ENCODE data around the gene SPATA32. TPM values are rescaled to one million over a fixed set of nuclear protein-coding genes. Genes with fewer than 3 reads are reported as not detected.

Gene SPATA32
- total RNA-seq, 4 donors from 2014 or later, result not detected

DNA sequence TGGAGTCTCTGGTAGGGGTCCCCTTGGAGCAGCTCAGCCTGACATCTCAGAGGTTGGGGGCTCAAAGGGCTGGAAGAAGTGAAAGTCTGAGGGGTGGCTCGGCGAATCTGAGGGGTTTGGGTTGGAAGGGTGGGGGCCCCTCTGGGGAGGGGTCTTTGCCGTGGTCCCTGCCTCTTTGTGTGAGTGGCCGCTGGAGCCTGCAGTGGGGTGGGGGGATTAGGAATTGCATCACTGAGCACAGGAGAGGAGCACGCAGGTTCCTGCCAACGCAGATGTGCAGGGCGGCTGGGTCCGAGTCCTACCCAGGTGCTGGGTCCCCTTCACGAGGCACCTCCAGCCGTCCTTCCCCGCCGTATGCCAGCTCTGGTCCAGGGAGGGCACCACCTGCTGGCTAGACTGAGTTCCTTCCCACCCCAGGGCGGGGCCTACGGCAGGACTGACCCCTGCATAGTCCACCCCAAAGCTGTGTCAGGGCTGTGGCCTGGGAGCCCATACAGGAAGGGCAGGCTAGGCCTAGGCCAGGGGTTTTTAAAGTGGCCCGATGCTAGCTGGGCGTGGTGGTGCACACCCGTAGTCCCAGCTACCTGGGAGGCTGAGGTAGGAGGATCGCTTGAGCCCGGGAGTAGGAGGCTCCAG, 30.3 kb downstream of the SPATA32 start:
- WGBS, 2 donors, result 54 to 59% methylated on average over 14 to 18 of the region's 19 CpGs
- no peak for TF ChIP-seq POLR2A (IDR thresholded peaks at IDR 0.05)
- TF ChIP-seq, protein P1, sequence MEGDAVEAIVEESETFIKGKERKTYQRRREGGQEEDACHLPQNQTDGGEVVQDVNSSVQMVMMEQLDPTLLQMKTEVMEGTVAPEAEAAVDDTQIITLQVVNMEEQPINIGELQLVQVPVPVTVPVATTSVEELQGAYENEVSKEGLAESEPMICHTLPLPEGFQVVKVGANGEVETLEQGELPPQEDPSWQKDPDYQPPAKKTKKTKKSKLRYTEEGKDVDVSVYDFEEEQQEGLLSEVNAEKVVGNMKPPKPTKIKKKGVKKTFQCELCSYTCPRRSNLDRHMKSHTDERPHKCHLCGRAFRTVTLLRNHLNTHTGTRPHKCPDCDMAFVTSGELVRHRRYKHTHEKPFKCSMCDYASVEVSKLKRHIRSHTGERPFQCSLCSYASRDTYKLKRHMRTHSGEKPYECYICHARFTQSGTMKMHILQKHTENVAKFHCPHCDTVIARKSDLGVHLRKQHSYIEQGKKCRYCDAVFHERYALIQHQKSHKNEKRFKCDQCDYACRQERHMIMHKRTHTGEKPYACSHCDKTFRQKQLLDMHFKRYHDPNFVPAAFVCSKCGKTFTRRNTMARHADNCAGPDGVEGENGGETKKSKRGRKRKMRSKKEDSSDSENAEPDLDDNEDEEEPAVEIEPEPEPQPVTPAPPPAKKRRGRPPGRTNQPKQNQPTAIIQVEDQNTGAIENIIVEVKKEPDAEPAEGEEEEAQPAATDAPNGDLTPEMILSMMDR (IDR thresholded peaks at IDR 0.05), result peak in 4 of 6 experiments; percentile 15 to 46 (median 20)
- no peaks in the 10 kb centered on the region for H3K36me3 ChIP-seq
- peak; percentile 37 to 44 for DNase-seq
- no peaks in the 10 kb centered on the region for H3K9me3 ChIP-seq
- peaks cover 0 to 18% of the 10 kb centered on the region in 2 donors for H3K4me1 ChIP-seq
- H3K27me3 ChIP-seq, result no peaks in the 10 kb centered on the region
- no peak overlapping the region for H3K27ac ChIP-seq
- no peak overlapping the region for H3K4me3 ChIP-seq (replicated peaks in 1 of 3)
- intact Hi-C loops (cut with DNase I), result no loop called here

DNA sequence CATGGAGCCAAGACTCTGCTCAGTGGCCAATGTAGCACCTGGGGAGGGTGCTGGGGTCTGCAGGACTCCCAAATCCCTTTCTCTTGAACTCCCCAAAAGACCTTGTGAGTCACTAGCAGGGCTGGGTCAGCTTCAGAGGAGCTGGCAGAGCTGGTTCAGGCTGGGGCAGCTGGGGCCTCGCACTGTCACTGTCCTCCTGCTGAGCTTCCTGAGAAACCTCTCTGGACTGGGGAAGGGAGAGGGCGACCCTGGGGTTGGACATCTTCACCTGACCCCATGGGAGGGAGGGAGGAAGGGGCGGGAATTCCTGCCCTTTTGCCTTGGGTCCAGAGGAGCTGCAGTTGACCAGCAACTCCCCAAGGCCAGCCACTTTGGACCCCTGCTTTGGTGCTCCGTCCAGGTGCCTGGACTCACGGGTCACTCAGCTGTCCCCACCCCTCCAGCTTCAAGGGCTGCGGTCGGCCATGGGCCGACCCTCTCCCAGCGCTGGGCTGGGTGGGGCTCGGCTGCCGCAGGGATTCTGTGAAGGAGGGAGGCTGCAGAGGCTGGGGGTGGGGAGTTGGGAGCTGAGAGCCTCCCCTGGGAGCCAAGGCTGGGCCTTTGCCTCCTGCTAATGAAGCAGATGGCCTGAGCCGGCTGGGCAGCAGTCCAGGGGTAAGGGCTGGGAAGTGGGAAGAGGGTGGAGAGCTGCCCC, 31.0 kb downstream of the SPATA32 start:
- WGBS, 2 donors, result 30 to 73% methylated on average over 5 to 9 of the region's 12 CpGs

DNA sequence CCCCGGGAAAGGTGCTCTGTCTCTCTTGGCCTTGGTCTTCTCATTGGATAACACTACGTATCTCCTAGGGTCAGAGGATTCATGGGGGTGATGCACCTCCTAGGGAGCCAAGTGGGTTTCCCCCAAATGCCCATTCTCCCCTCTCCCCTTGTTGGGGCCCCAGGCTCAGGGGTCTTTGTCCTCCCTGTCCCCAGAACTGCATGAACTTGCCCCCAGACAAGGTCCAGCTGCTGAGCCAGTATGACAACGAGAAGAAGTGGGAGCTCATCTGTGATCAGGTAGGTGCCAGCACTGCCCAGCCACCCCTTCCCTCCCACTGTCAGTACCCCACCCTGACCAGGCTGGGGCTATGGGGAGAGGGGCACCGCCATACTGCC, 31.5 kb downstream of the SPATA32 start:
- DNase-seq, result no peak
- no peak for TF ChIP-seq POLR2A (IDR thresholded peaks at IDR 0.05)
- TF ChIP-seq, protein P1 (IDR thresholded peaks at IDR 0.05), result no peak
- Histone ChIP-seq H3K27me3 (no peaks in the 10 kb centered on the region), H3K4me1 (peaks cover 0 to 18% of the 10 kb centered on the region in 2 donors), H3K4me3 (replicated peaks in 1 of 3) (no peak overlapping the region), H3K27ac (no peak overlapping the region), H3K36me3 (no peaks in the 10 kb centered on the region), H3K9me3 (no peaks in the 10 kb centered on the region)
- WGBS, 2 donors, result 86 to 88% methylated on average over 3 to 4 of the region's 4 CpGs
- intact Hi-C loops (cut with DNase I), result no loop called here

More for the DNA sequence above, 31.0 kb downstream of the SPATA32 start:
- no peaks in the 10 kb centered on the region for H3K27me3 ChIP-seq
- no peaks in the 10 kb centered on the region for H3K9me3 ChIP-seq
- H3K4me3 ChIP-seq (replicated peaks in 1 of 3), result no peak overlapping the region
- H3K36me3 ChIP-seq, result no peaks in the 10 kb centered on the region
- intact Hi-C loops (cut with DNase I), result no loop called here
- H3K4me1 ChIP-seq, result peaks cover 0 to 18% of the 10 kb centered on the region in 2 donors
- no peak overlapping the region for H3K27ac ChIP-seq
- TF ChIP-seq, protein P1 (IDR thresholded peaks at IDR 0.05), result no peak
- no peak for TF ChIP-seq POLR2A (IDR thresholded peaks at IDR 0.05)
- DNase-seq, result no peak

DNA sequence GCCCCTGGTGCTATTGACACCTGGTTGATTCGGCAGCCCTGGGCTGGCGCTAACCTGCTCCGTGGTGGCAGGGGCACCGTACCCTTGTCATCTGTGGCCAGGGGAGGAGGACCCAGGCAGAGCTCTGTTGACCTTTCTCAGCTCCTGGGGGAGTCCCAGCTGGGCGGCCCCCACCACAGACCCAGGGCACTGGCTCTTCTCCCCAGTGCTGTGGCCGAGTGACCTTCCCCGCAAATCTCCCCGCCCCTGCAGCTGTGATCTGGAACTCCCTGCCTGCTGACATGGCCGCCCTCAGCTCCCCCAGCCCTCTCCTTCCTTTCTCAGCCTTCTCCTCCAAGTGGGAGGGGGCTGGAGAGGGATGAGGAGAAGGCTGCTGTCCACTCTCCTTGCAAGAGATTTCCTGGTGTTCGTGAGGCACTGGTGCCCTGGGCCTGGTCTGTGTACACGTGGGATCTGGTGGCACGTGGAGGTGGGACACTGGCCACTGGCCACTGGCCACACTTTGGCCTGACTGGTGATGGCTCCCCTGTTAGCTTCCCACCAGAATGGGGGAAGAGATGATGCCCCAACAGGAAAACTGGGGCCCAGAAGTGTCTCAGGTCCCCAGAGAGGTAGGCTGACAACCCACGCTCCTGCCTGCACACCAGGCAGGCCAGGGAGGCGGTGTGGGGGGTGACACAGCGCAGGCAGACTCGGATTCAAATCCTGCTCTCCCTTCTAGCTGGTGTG, 32.0 kb downstream of the SPATA32 start:
- no peak for TF ChIP-seq POLR2A (IDR thresholded peaks at IDR 0.05)
- TF ChIP-seq, protein P1 (IDR thresholded peaks at IDR 0.05), result no peak
- H3K4me3 ChIP-seq (replicated peaks in 1 of 3), result no peak overlapping the region
- WGBS, 2 donors, result 91 to 93% methylated on average over 12 to 13 of the region's 16 CpGs
- intact Hi-C loops (cut with DNase I), result no loop called here
- no peaks in the 10 kb centered on the region for H3K27me3 ChIP-seq
- no peak for DNase-seq
- peaks cover 0 to 18% of the 10 kb centered on the region in 2 donors for H3K4me1 ChIP-seq
- H3K9me3 ChIP-seq, result no peaks in the 10 kb centered on the region
- H3K36me3 ChIP-seq, result no peaks in the 10 kb centered on the region
- H3K27ac ChIP-seq, result no peak overlapping the region

Measured in thyroid gland (tissue), 4 donors.